ENCODE results near the gene LIFR. TPM values are rescaled to one million over a fixed set of nuclear protein-coding genes. Genes with fewer than 3 reads are reported as not detected.

The LIFR gene
- polyA plus RNA-seq, 1 donor (not counting 4 experiments of a cell fraction or from before 2014, with no cell fraction given) = 1.1 TPM

DNA sequence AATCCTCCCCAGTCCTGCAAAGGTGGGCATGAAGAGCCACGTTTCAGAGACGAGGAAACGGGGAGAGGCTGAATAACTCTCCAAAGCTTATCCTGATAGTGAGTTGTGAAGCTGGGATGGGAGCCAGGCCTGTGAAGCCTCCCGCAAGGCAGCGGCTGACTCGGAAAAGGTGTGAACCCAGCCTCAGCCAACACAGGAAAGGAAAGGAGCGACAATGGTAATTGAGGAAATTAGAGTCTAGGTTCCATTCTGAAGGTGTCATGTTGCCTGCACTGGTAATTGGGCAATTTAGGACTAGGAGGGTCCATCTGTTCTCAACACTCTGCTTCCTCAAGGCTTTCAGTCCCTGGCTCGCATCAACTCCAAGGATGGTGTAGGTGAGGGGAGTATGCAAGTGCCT lies 83.4 kb downstream of the LIFR start:
- H3K9ac ChIP-seq (ENCODE audit: control insufficient read depth, extremely low read depth, insufficient read depth, low read length) = no peak overlapping the region
- no peaks in the 10 kb centered on the region for H4K20me1 ChIP-seq (ENCODE audit: control insufficient read depth, extremely low read depth, insufficient read depth, low read length)
- peaks cover 7% of the 10 kb centered on the region for H3K4me1 ChIP-seq (ENCODE audit: control insufficient read depth, extremely low read depth, insufficient read depth, low read length)
- H3K79me2 ChIP-seq (ENCODE audit: control insufficient read depth, insufficient read depth, low read length) = no peaks in the 10 kb centered on the region
- DNase-seq (ENCODE audit: low read depth, low spot score) (no peak), FAIRE-seq (no peak)
- no peaks in the 10 kb centered on the region for H3K27me3 ChIP-seq (ENCODE audit: control insufficient read depth, extremely low read depth, insufficient read depth, low read length)
- no peak overlapping the region for H3K27ac ChIP-seq (ENCODE audit: control insufficient read depth, insufficient read depth, low read length)
- H2AFZ ChIP-seq (ENCODE audit: control insufficient read depth, low read length) = no peak overlapping the region
- dilution Hi-C loops (cut with MboI; ENCODE audit: extremely low pct_ligation_motif_present, low sequenced_read_pairs) = no loop called here
- H3K4me2 ChIP-seq (ENCODE audit: control insufficient read depth, extremely low read depth, insufficient read depth, low read depth, low read length) = no peak overlapping the region
- no peaks in the 10 kb centered on the region for H3K9me3 ChIP-seq (ENCODE audit: control insufficient read depth, low read depth, low read length)
- no peaks in the 10 kb centered on the region for H3K9me1 ChIP-seq (ENCODE audit: control insufficient read depth, extremely low read depth, insufficient read depth, low read length)
- no peak overlapping the region for H3K4me3 ChIP-seq (ENCODE audit: control insufficient read depth in 2 of 3, extremely low read depth in 1 of 3, insufficient read depth in 2 of 3, low read depth in 1 of 3, low read length in 3 of 3)
- TF ChIP-seq, protein P1, sequence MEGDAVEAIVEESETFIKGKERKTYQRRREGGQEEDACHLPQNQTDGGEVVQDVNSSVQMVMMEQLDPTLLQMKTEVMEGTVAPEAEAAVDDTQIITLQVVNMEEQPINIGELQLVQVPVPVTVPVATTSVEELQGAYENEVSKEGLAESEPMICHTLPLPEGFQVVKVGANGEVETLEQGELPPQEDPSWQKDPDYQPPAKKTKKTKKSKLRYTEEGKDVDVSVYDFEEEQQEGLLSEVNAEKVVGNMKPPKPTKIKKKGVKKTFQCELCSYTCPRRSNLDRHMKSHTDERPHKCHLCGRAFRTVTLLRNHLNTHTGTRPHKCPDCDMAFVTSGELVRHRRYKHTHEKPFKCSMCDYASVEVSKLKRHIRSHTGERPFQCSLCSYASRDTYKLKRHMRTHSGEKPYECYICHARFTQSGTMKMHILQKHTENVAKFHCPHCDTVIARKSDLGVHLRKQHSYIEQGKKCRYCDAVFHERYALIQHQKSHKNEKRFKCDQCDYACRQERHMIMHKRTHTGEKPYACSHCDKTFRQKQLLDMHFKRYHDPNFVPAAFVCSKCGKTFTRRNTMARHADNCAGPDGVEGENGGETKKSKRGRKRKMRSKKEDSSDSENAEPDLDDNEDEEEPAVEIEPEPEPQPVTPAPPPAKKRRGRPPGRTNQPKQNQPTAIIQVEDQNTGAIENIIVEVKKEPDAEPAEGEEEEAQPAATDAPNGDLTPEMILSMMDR (optimal IDR thresholded peaks at IDR 0.05 in 1 of 3, IDR thresholded peaks at IDR 0.05 in 1 of 3, conservative IDR thresholded peaks at IDR 0.05 in 1 of 3; ENCODE audit: extremely low read depth in 1 of 3, insufficient read depth in 2 of 3, low read length in 3 of 3) = no peak
- TF ChIP-seq EZH2 (IDR thresholded peaks at IDR 0.05; ENCODE audit: low read length) = no peak
- no peaks in the 10 kb centered on the region for H3K36me3 ChIP-seq (ENCODE audit: control insufficient read depth in 2 of 2, extremely low read depth in 1 of 2, insufficient read depth in 2 of 2, low read length in 2 of 2)

DNA sequence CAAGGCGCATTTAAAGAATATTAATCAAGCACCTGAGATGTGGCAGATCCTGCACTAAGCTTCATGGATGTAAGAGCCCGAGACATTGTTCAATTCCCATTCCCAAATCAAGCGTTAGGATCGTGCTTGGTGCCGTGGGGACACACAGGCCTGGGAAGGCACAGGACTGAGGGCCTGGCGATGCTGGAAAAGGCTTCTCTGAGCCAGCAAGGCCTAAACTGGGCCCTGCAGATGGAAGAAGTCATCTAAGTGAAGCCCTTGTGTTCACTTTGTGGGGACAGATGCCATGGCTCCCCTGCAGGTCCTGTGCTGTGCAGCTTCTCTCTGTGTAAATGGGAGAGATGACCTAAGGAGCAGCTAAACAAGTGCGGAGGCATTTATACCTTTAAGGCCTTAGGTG lies 83.9 kb downstream of the LIFR start:
- TF ChIP-seq, protein P1 (optimal IDR thresholded peaks at IDR 0.05 in 1 of 3, IDR thresholded peaks at IDR 0.05 in 1 of 3, conservative IDR thresholded peaks at IDR 0.05 in 1 of 3; ENCODE audit: extremely low read depth in 1 of 3, insufficient read depth in 2 of 3, low read length in 3 of 3) = no peak
- TF ChIP-seq EZH2 (IDR thresholded peaks at IDR 0.05; ENCODE audit: low read length) = no peak
- Histone ChIP-seq H3K79me2 (ENCODE audit: control insufficient read depth, insufficient read depth, low read length) (no peaks in the 10 kb centered on the region), H3K9me1 (ENCODE audit: control insufficient read depth, extremely low read depth, insufficient read depth, low read length) (no peaks in the 10 kb centered on the region), H3K9me3 (ENCODE audit: control insufficient read depth, low read depth, low read length) (no peaks in the 10 kb centered on the region), H3K4me2 (ENCODE audit: control insufficient read depth, extremely low read depth, insufficient read depth, low read depth, low read length) (no peak overlapping the region), H4K20me1 (ENCODE audit: control insufficient read depth, extremely low read depth, insufficient read depth, low read length) (no peaks in the 10 kb centered on the region), H3K27me3 (ENCODE audit: control insufficient read depth, extremely low read depth, insufficient read depth, low read length) (no peaks in the 10 kb centered on the region), H3K27ac (ENCODE audit: control insufficient read depth, insufficient read depth, low read length) (no peak overlapping the region), H3K9ac (ENCODE audit: control insufficient read depth, extremely low read depth, insufficient read depth, low read length) (no peak overlapping the region), H3K4me3 (ENCODE audit: control insufficient read depth in 2 of 3, extremely low read depth in 1 of 3, insufficient read depth in 2 of 3, low read depth in 1 of 3, low read length in 3 of 3) (no peak overlapping the region), H2AFZ (ENCODE audit: control insufficient read depth, low read length) (no peak overlapping the region), H3K4me1 (ENCODE audit: control insufficient read depth, extremely low read depth, insufficient read depth, low read length) (peaks cover 7% of the 10 kb centered on the region), H3K36me3 (ENCODE audit: control insufficient read depth in 2 of 2, extremely low read depth in 1 of 2, insufficient read depth in 2 of 2, low read length in 2 of 2) (no peaks in the 10 kb centered on the region)
- no peak for DNase-seq (ENCODE audit: low read depth, low spot score)
- FAIRE-seq = no peak
- dilution Hi-C loops (cut with MboI; ENCODE audit: extremely low pct_ligation_motif_present, low sequenced_read_pairs) = no loop called here
